Stimulated activated CD4-positive, alpha-beta T cell treated with anti-CD3 and anti-CD28 coated beads, Interleukin-1b, Interleukin-23, amount 100 ng/mL, for 1 hour (primary cell): ENCODE data around the gene HADH.

Experiments
- DNase-seq, 2 donors: peaks; one replicate each; pipeline ENCODE4 v3.0.0-alpha.2; 2020; ENCODE audit warnings: low read depth in 2 of 2

HADH gene

DNA sequence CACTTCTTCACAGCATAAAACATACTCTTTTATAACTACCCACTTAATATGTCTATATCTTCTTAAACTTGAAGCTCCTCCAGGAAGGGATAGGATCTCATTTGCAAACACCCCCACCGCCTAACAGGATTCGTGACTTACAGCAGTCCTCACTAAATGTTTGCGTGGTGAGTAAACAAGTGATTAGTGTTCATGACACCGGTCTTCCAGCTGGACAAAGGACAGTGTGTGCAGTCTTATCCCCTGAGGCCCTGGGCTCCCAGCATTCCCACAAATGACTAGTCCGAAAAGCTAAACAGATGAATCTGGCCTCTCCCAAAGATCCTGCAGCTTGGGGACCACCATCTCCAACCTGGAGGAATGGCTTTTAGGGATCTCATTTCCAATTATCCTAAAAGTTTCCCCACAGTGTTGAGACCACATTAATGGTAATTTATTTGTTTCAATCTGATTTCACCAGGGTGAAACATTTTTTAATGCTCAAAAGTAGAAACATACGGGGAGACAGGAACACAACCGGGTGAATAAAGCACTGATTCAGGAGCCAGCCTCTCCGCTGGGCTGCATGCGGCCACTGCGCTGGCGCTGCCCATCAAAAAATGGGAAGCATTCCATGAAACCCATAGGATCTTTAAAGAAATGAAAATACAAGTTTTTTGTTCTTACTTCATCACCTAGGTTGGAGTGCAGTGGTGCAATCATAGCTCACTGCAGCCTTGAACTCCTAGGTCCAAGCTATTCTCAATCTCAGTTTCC lies 69.2 kb downstream of the HADH start:
- DNase-seq = no peak

GRCh38 chr4:108060164-108060563 lies 70.5 kb downstream of the HADH start:
- no peak for DNase-seq

GRCh38 chr4:108060686-108061321 lies 71.1 kb downstream of the HADH start:
- DNase-seq = no peak

- DNase-seq = no peak
Observed at GRCh38 chr4:108068442-108068841, 78.8 kb downstream of the HADH start.

DNA sequence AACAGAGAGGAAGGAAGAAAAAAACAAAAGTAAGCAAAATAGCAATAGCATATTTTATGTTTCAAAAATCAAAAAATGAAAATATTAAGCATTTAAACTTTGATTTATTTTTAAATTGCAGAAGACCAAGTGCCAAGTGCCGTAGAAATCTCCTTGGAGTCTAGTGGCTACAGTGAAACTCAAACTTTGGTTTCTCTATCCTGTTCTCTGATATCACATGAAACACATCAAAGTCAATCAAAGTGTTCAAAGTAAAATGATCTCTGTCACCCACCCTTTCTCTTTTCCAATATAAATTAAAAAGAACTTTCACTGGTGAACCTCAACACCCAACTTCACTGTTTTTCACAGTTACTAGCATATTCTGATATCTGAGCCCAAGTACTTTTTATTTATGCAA lies 81.1 kb downstream of the HADH start:
- no peak for DNase-seq

- DNase-seq = peak in 1 of 2 donors; percentile 29
Observed at GRCh38 chr4:108072300-108072699, 82.6 kb downstream of the HADH start.

DNA sequence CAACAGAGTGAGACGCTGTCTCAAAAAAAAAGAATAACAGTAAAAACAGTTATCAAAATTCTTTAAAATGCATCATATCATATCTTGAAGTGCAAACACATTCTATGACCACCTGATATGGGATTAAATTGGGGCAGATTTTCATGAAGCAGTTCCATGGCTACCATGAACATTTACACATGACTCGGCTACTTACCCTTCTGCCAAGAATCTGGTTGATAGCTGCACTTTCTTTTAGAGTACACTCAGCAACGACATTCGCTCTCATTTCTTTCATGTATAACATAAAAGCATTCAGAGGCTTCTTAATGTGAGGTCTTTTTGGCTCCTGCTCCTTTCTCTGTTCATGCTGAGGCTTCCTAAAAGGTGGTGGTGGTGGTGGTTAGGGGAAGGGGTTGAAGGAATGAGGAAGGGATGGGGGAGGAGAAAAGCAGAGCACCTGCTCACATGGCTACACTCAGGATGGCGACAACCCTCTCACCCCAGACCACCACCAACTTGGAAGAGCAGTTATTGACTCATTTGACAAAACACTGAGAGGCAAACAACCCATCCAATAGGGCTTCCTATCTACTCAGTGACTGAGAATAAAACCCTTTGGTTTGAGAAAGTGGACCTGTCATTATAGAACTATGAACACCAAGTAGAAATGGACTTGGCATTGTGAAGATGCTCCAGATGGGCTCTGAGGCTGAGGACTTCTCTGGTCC lies 88.5 kb downstream of the HADH start:
- DNase-seq = no peak

GRCh38 chr4:108080747-108081146 lies 91.1 kb downstream of the HADH start:
- DNase-seq = no peak

- DNase-seq = no peak
Observed at GRCh38 chr4:108081256-108081655, 91.6 kb downstream of the HADH start.
